Activated T-cell treated with anti-CD3 and anti-CD28 coated beads, Interleukin-2, amount 50 U/mL, for 4 hours (primary cell): ENCODE results near the gene CMKLR1. TPM values are rescaled to one million over a fixed set of nuclear protein-coding genes. Genes with fewer than 3 reads are reported as not detected.

ENCODE experiments used
- ATAC-seq, 2 donors: fragments of 200-7000 bp; cut with Tn5 transposase; one replicate each; pipeline ENCODE4 v1.10.0; 2021
- DNase-seq: peaks from one replicate; pipeline ENCODE4 v3.0.0-alpha.2; 2020
- H3K27me3 Mint-ChIP-seq: one replicate; pipeline ENCODE4 v1.8.0; 2021; ENCODE audit warnings: low read depth, mixed read lengths
- H3K36me3 Mint-ChIP-seq: one replicate; pipeline ENCODE4 v1.8.0; 2022; ENCODE audit warnings: mixed read lengths; ENCODE audit not compliant: insufficient read depth
- H3K4me1 Mint-ChIP-seq: one replicate; pipeline ENCODE4 v1.8.0; 2021; ENCODE audit warnings: low read depth, mixed read lengths
- H3K4me3 Mint-ChIP-seq: one replicate; pipeline ENCODE4 v1.8.0; 2021; ENCODE audit warnings: mild to moderate bottlenecking, moderate library complexity, mixed read lengths
- H3K9me3 Mint-ChIP-seq: one replicate; pipeline ENCODE4 v1.8.0; 2021; ENCODE audit warnings: mixed read lengths
- total RNA-seq, 3 donors: library from RNA; stranded (reverse); gene quantifications; one replicate each; pipeline ENCODE4 v1.2.1, GENCODE V29; 2021

CMKLR1 gene
- total RNA-seq, 3 donors from 2014 or later, result 0.08 to 0.11 TPM; not detected in 1

DNA sequence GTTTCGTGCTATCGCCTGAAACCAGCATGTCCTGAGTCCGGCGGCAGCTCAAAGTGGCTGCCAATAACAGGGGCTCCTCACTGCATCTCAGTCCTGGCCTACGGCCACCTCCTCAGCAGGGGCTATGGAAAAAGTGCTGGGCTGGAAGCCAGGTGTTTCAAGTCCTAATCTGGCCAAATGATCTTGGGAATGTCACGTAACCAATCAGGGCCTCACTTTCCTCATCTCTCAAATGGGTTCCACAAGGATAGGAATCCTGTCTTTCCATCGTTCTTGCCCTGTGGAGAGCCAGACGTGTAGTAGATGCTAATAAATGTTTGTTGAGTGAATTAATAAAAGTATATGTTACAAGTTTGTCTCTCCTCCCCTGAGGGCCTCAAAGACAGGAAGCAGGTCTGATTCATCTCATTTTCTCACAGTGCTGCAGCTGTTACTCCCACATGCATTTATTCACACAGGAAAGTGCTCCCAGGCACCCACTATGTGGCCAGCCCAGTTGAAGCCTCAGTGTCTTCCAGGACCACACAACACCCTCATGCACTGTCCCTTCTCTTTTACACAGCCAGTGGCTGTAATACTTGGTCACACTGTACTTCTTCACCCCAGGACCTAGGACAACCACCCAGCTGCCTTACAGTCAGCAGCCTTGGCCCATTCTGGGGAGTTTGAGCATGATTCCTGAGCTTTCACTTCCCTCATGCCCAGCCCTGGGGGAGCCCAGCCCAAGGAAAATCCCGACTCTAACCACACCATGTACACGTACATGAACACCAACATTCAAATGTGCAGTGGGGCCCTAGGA lies 5.0 kb downstream of the CMKLR1 start:
- no peak for DNase-seq
- no peak overlapping the region for H3K4me3 Mint-ChIP-seq
- peaks cover 34% of the 10 kb centered on the region for H3K4me1 Mint-ChIP-seq
- no peaks in the 10 kb centered on the region for H3K36me3 Mint-ChIP-seq
- H3K9me3 Mint-ChIP-seq, result no peaks in the 10 kb centered on the region
- H3K27me3 Mint-ChIP-seq, result peaks cover 5% of the 10 kb centered on the region
- no peak for ATAC-seq

DNA sequence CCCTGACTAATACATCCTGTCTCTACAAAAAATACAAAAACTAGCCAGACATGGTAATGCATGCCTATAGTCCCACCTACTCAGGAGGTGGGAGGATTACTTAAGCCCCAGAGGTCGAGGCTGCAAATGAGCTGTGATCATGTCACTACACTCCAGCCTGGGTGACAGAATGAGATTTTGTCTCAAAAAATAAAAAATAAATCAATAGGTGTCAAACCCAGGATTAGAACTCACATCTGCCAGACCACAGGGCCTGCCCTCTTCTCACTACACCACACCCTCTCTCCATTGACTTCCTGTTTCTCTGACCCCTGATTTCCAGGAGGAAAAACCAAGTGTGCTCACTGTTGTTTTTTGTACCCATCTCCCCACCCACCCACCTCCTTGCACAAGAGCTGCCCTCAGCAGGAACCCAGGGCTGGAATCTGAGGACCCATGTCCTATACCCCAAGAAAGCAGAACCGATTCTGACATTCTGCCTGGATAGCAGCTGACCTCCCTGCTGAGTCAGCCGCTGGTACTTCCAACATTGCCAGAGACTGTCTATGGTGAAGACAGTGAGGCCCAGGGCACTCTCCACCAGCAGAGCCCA lies 6.2 kb downstream of the CMKLR1 start:
- ATAC-seq, result no peak
- peaks cover under 1% of the 10 kb centered on the region for H3K27me3 Mint-ChIP-seq
- no peak overlapping the region for H3K4me3 Mint-ChIP-seq
- peaks cover 31% of the 10 kb centered on the region for H3K4me1 Mint-ChIP-seq
- no peak for DNase-seq
- no peaks in the 10 kb centered on the region for H3K9me3 Mint-ChIP-seq
- H3K36me3 Mint-ChIP-seq, result no peaks in the 10 kb centered on the region

DNA sequence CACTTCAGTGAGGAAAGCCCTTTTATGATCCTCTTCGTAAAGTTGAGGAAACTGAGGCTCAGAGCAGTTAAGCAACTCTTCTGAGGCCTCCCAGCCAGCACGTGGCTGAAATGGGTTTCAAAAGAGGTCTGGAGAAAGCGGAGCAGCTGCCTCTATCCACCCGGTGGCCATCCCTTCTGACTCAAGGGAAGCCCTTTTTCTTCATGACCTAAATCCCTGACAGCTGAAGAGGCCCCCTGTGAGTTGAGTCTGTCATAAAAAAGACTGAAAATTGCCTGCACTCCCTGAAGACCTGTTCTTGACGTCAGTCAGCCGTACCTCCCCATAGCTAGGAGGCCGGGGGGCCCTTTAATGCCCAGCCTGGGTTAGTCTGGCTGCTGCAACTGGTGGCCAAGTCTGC lies 10.7 kb downstream of the CMKLR1 start:
- Mint-ChIP-seq H3K9me3 (no peaks in the 10 kb centered on the region), H3K36me3 (no peaks in the 10 kb centered on the region), H3K4me1 (peaks cover 23% of the 10 kb centered on the region), H3K4me3 (no peak overlapping the region), H3K27me3 (no peaks in the 10 kb centered on the region)
- ATAC-seq (no peak), DNase-seq (no peak)

DNA sequence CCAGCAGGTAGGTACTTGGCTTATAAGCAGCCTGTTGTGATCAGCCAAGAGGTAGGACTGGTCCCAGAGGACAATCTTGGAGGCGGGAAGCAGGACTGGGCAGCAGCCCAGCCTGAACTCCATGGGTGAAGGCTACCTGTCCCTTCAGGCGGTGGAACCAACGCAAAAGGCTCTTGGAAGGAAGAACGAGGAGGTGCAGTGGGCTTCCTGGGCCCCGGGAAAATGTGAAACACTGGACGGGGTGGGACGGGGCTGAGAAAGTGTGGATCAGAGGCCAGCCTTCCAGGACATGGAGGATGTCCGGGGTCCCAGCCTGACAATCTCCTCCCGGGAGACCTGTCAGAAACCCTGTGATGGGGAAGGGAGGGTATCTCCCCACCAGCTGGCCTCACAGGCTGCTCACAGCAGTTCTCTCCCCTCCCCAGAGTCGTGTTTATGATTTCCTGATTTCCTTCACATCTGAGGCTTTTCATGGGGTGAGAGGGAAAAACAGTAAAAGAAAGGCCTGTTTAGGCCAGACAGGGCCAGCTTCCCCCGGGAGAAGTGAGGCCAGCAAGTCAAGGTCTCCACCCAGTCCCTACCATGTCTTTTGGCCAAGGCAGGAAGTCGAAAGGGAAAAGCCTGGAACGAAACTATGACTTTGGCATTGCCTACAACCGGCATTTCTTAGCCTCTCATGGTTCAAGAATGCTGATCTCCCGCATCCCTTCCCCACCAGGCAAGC lies 11.3 kb downstream of the CMKLR1 start:
- ATAC-seq, result no peak
- H3K36me3 Mint-ChIP-seq, result no peaks in the 10 kb centered on the region
- peaks cover 21% of the 10 kb centered on the region for H3K4me1 Mint-ChIP-seq
- H3K27me3 Mint-ChIP-seq, result no peaks in the 10 kb centered on the region
- no peak overlapping the region for H3K4me3 Mint-ChIP-seq
- H3K9me3 Mint-ChIP-seq, result no peaks in the 10 kb centered on the region
- no peak for DNase-seq

GRCh38 chr12:108326254-108326750 lies 12.8 kb downstream of the CMKLR1 start:
- H3K27me3 Mint-ChIP-seq, result no peaks in the 10 kb centered on the region
- H3K9me3 Mint-ChIP-seq, result no peaks in the 10 kb centered on the region
- peaks cover 15% of the 10 kb centered on the region for H3K4me1 Mint-ChIP-seq
- DNase-seq, result no peak
- ATAC-seq, result no peak
- H3K36me3 Mint-ChIP-seq, result no peaks in the 10 kb centered on the region
- no peak overlapping the region for H3K4me3 Mint-ChIP-seq

DNA sequence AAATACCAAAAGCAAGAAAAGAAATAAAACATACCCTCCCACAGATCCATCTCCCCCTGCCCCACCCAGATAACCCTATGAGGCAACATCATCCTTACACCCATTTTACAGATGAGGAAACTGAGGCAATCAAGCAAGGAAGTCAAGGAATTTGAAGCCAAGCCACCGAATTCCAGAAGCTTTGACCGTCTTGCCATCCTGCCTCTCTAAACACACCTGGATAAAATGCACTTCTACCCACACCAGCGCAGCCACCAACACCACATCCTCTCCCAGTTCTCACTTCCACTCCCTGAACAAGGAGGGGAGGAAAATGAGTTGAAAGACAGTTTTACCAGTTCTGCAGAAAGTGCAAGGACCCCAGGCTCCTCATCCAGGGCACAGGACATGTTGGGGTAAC lies 13.6 kb downstream of the CMKLR1 start:
- ATAC-seq (no peak), DNase-seq (no peak)
- Mint-ChIP-seq H3K27me3 (no peaks in the 10 kb centered on the region), H3K36me3 (no peaks in the 10 kb centered on the region), H3K4me1 (peaks cover 14% of the 10 kb centered on the region), H3K4me3 (no peak overlapping the region), H3K9me3 (no peaks in the 10 kb centered on the region)

GRCh38 chr12:108325018-108325358 lies 14.1 kb downstream of the CMKLR1 start:
- DNase-seq, result no peak
- H3K9me3 Mint-ChIP-seq, result no peaks in the 10 kb centered on the region
- no peaks in the 10 kb centered on the region for H3K36me3 Mint-ChIP-seq
- no peak overlapping the region for H3K4me3 Mint-ChIP-seq
- ATAC-seq, result no peak
- H3K27me3 Mint-ChIP-seq, result no peaks in the 10 kb centered on the region
- peaks cover 11% of the 10 kb centered on the region for H3K4me1 Mint-ChIP-seq

DNA sequence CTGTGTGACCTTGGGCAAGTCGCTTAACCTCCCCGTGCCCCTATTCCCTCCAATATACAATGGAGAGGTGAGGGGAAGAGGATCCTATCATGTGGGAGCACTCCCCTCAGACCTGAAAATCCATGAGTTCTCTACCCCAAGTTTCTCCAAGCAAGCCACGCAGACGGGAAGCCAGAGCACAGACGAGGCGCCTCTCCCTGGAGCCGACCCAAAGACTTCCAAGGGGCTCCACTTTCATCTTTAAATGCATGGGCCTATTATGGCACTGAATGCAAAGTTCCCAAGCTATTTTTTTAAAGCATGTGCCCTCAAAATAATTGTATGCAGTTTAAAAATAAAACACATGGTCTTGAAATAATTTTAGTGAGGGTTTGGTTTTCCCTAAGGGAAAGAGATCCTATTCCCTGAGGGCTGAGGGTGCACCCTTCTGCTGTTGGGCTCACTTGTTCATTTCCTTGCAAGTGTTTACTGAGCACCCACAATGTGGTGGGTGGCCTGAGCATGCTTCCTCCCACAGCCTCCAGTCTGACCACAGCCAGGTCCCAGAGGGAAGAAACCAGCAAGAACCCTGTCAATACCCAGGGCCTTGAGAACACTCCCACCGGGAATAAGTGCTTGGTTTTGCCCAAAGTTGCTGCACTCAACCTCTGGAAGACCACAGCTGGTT lies 14.6 kb downstream of the CMKLR1 start:
- DNase-seq (no peak), ATAC-seq (no peak)
- peaks cover 11% of the 10 kb centered on the region for H3K4me1 Mint-ChIP-seq
- H3K27me3 Mint-ChIP-seq, result no peaks in the 10 kb centered on the region
- H3K9me3 Mint-ChIP-seq, result no peaks in the 10 kb centered on the region
- H3K4me3 Mint-ChIP-seq, result no peak overlapping the region
- no peaks in the 10 kb centered on the region for H3K36me3 Mint-ChIP-seq

GRCh38 chr12:108323581-108323980 lies 15.5 kb downstream of the CMKLR1 start:
- Mint-ChIP-seq H3K4me3 (no peak overlapping the region), H3K4me1 (peaks cover 11% of the 10 kb centered on the region), H3K9me3 (no peaks in the 10 kb centered on the region), H3K27me3 (no peaks in the 10 kb centered on the region), H3K36me3 (no peaks in the 10 kb centered on the region)
- no peak for DNase-seq
- no peak for ATAC-seq

DNA sequence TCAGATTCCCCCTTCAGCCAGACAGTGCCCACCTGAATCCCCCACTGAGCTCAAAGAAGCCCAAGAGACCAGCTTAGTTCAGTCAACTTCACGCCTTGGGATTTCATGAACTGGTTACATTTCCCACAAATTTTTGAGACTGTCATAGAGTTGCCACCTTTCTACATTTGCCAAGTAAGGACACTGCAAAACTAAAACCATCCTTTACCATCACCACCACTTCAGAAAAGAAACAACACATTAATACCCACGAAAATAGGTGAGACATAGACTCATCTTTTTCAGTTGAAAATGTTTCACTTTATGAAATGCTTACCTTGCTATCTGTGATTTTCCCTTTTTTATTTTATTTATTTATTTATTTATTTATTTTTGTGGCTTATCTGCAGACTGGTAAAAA lies 16.1 kb downstream of the CMKLR1 start:
- peaks cover 11% of the 10 kb centered on the region for H3K4me1 Mint-ChIP-seq
- ATAC-seq (no peak), DNase-seq (no peak)
- no peaks in the 10 kb centered on the region for H3K27me3 Mint-ChIP-seq
- no peak overlapping the region for H3K4me3 Mint-ChIP-seq
- no peaks in the 10 kb centered on the region for H3K36me3 Mint-ChIP-seq
- no peaks in the 10 kb centered on the region for H3K9me3 Mint-ChIP-seq

DNA sequence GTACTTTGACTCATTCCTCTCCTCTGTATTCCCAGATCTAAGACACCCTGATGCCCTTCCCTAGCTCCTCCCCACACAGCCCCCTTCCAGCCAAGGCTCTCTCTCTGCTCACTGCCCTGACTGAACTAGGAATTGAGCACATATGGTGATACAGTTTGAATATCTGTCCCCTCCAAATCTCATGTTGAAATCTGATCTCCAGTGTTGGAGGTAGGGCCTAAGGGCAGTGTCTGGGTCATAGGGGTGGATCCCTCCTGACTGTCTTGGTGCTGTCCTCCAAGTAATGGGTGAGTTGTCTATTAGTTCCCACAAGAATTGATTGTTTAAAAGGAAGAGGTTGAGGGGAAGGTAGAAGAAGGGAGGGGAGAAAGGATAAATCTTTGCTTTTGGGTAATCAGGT lies 17.4 kb downstream of the CMKLR1 start:
- DNase-seq (no peak), ATAC-seq (no peak)
- no peak overlapping the region for H3K4me3 Mint-ChIP-seq
- H3K4me1 Mint-ChIP-seq, result peaks cover 11% of the 10 kb centered on the region
- H3K9me3 Mint-ChIP-seq, result no peaks in the 10 kb centered on the region
- H3K27me3 Mint-ChIP-seq, result no peaks in the 10 kb centered on the region
- no peaks in the 10 kb centered on the region for H3K36me3 Mint-ChIP-seq

- Mint-ChIP-seq H3K9me3 (no peaks in the 10 kb centered on the region), H3K4me3 (no peak overlapping the region), H3K27me3 (no peaks in the 10 kb centered on the region), H3K36me3 (no peaks in the 10 kb centered on the region), H3K4me1 (peaks cover 20% of the 10 kb centered on the region)
- ATAC-seq (no peak), DNase-seq (no peak)
Measured at GRCh38 chr12:108320507-108321293, 18.4 kb downstream of the CMKLR1 start.

GRCh38 chr12:108319277-108320234 lies 19.6 kb downstream of the CMKLR1 start:
- H3K4me1 Mint-ChIP-seq, result peaks cover 17% of the 10 kb centered on the region
- no peaks in the 10 kb centered on the region for H3K9me3 Mint-ChIP-seq
- ATAC-seq (no peak), DNase-seq (no peak)
- no peaks in the 10 kb centered on the region for H3K27me3 Mint-ChIP-seq
- H3K4me3 Mint-ChIP-seq, result no peak overlapping the region
- no peaks in the 10 kb centered on the region for H3K36me3 Mint-ChIP-seq
